Measurements from ENCODE around the gene SPAG9.

The SPAG9 gene

GRCh38 chr17:50972577-50972976, 148.1 kb downstream of the SPAG9 start:
- no peak for DNase-seq (ENCODE audit: low read depth)
- no peak overlapping the region for H3K4me3 ChIP-seq (ENCODE audit: control insufficient read depth, low read depth, low read length)
- TF ChIP-seq, protein P1, sequence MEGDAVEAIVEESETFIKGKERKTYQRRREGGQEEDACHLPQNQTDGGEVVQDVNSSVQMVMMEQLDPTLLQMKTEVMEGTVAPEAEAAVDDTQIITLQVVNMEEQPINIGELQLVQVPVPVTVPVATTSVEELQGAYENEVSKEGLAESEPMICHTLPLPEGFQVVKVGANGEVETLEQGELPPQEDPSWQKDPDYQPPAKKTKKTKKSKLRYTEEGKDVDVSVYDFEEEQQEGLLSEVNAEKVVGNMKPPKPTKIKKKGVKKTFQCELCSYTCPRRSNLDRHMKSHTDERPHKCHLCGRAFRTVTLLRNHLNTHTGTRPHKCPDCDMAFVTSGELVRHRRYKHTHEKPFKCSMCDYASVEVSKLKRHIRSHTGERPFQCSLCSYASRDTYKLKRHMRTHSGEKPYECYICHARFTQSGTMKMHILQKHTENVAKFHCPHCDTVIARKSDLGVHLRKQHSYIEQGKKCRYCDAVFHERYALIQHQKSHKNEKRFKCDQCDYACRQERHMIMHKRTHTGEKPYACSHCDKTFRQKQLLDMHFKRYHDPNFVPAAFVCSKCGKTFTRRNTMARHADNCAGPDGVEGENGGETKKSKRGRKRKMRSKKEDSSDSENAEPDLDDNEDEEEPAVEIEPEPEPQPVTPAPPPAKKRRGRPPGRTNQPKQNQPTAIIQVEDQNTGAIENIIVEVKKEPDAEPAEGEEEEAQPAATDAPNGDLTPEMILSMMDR (conservative IDR thresholded peaks at IDR 0.05; ENCODE audit: control insufficient read depth, insufficient read depth, low read depth, low read length), result no peak

DNA sequence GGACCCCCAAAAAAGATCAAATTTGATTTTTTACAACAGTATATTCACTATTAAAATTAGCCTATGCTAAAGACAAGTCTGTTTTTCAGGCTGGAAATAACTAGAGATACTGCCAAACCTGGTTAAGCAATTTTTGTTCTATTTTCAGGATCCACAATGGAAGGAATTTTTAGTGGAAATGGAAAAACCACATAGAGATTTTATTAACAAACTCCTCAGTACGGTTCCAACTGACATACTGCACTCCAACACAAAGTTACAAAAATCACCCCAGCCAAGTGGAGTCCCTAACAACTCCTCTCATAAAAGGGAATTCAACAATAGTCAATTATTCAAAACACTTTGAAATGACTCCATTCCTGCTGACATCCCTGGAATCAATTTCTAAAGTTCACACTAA, 152.9 kb downstream of the SPAG9 start:
- no peak overlapping the region for H3K4me3 ChIP-seq (ENCODE audit: control insufficient read depth, low read depth, low read length)
- TF ChIP-seq, protein P1 (conservative IDR thresholded peaks at IDR 0.05; ENCODE audit: control insufficient read depth, insufficient read depth, low read depth, low read length), result no peak
- no peak for DNase-seq (ENCODE audit: low read depth)

DNA sequence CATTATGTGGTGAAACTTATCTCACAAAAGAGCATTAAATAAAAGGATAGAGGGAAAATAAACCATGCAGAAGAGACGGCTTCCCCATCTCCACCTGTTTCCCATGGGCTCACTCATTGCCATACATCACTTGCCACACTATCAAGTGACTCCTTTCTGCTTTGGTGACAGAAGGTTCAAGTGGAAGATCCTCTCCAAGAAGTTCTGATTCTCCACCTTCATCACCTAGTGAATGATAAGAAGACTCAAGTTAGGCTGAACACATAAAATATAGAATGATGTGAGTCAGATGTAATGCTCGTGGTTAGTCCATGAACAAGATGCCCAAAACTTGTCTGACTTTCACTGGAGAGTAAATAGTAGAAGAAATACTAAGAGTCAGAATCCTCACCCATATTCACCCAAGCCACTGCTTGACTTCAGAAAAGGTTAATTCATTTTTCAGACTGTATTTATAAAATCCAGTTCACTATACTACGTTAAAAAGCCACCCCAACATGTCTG, 154.5 kb downstream of the SPAG9 start:
- DNase-seq (ENCODE audit: low read depth), result no peak
- TF ChIP-seq, protein P1 (conservative IDR thresholded peaks at IDR 0.05; ENCODE audit: control insufficient read depth, insufficient read depth, low read depth, low read length), result no peak
- H3K4me3 ChIP-seq (ENCODE audit: control insufficient read depth, low read depth, low read length), result no peak overlapping the region

- no peak overlapping the region for H3K4me3 ChIP-seq (ENCODE audit: control insufficient read depth, low read depth, low read length)
- TF ChIP-seq, protein P1 (conservative IDR thresholded peaks at IDR 0.05; ENCODE audit: control insufficient read depth, insufficient read depth, low read depth, low read length), result no peak
- peak; percentile 25 for DNase-seq (ENCODE audit: low read depth)
These were observed 157.5 kb downstream of the SPAG9 start for GRCh38 chr17:50963139-50963538.

- H3K4me3 ChIP-seq (ENCODE audit: control insufficient read depth, low read depth, low read length), result no peak overlapping the region
- TF ChIP-seq, protein P1 (conservative IDR thresholded peaks at IDR 0.05; ENCODE audit: control insufficient read depth, insufficient read depth, low read depth, low read length), result no peak
- DNase-seq (ENCODE audit: low read depth), result no peak
These were observed 159.1 kb downstream of the SPAG9 start for GRCh38 chr17:50961282-50962220.

GRCh38 chr17:50959341-50959740, 161.3 kb downstream of the SPAG9 start:
- no peak for DNase-seq (ENCODE audit: low read depth)
- TF ChIP-seq, protein P1 (conservative IDR thresholded peaks at IDR 0.05; ENCODE audit: control insufficient read depth, insufficient read depth, low read depth, low read length), result no peak
- H3K4me3 ChIP-seq (ENCODE audit: control insufficient read depth, low read depth, low read length), result no peak overlapping the region
